GM23338 (cell line): ENCODE measurements around the gene VSTM2B. TPM values are rescaled to one million over a fixed set of nuclear protein-coding genes. Genes with fewer than 3 reads are reported as not detected.

Experiments used
- ATAC-seq: fragments of 200-7000 bp; cut with Tn5 transposase; 3 replicates; pipeline ENCODE4 v1.9.1; 2020
- DNase-seq: peaks from one replicate; pipeline ENCODE4 v3.0.0-alpha.2; 2015; ENCODE audit warnings: low spot score
- H2AFZ ChIP-seq: fragments of 200-600 bp; sonication (generic); 2 replicates; pipeline ENCODE4 v1.8.0; 2016; ENCODE audit warnings: antibody characterized with exemption, mild to moderate bottlenecking, moderate library complexity
- H3F3A ChIP-seq: fragments of 200-600 bp; sonication (generic); replicated peaks from 2 replicates; pipeline ENCODE4 v1.8.0; 2017; ENCODE audit warnings: antibody characterized with exemption, mixed run types, low read depth
- H3K27ac ChIP-seq: fragments of 200-600 bp; sonication (generic); 2 replicates; pipeline ENCODE4 v1.6.1; 2016; ENCODE audit warnings: low read depth
- H3K27me3 ChIP-seq: fragments of 200-600 bp; sonication (generic); 2 replicates; pipeline ENCODE4 v1.8.0; 2016; ENCODE audit warnings: mild to moderate bottlenecking, mixed run types, moderate library complexity; ENCODE audit not compliant: insufficient read depth
- H3K36me3 ChIP-seq: fragments of 200-600 bp; sonication (generic); 2 replicates; pipeline ENCODE4 v1.8.0; 2016; ENCODE audit warnings: mild to moderate bottlenecking; ENCODE audit not compliant: insufficient read depth
- H3K4me1 ChIP-seq: fragments of 200-600 bp; sonication (generic); 2 replicates; pipeline ENCODE4 v1.8.0; 2016; ENCODE audit warnings: mild to moderate bottlenecking, moderate library complexity; ENCODE audit not compliant: insufficient read depth
- H3K4me2 ChIP-seq: fragments of 200-600 bp; sonication (generic); 2 replicates; pipeline ENCODE4 v1.7.1; 2017; ENCODE audit warnings: mixed run types
- H3K4me3 ChIP-seq: fragments of 200-600 bp; sonication (generic); 2 replicates; pipeline ENCODE4 v1.6.1; 2016; ENCODE audit warnings: mixed run types
- H3K79me2 ChIP-seq: fragments of 200-600 bp; sonication (generic); replicated peaks from 2 replicates; pipeline ENCODE4 v1.8.0; 2017; ENCODE audit warnings: mild to moderate bottlenecking; ENCODE audit not compliant: insufficient read depth
- H3K9me2 ChIP-seq: fragments of 200-600 bp; sonication (generic); 2 replicates; pipeline ENCODE4 v1.8.0; 2017; ENCODE audit not compliant: insufficient read depth
- H4K20me1 ChIP-seq: fragments of 200-600 bp; sonication (generic); replicated peaks from 2 replicates; pipeline ENCODE4 v1.8.0; 2017; ENCODE audit warnings: mild to moderate bottlenecking; ENCODE audit not compliant: insufficient read depth
- H3K27ac Mint-ChIP-seq: 2 replicates; pipeline ENCODE4 v1.8.0; 2020; ENCODE audit warnings: inconsistent platforms, mild to moderate bottlenecking, moderate library complexity, mixed read lengths
- H3K27me3 Mint-ChIP-seq: 3 replicates; pipeline ENCODE4 v1.8.0; 2022; ENCODE audit warnings: low read depth, mild to moderate bottlenecking, moderate library complexity, mixed read lengths, inconsistent platforms; ENCODE audit not compliant: insufficient read depth, poor library complexity
- H3K36me3 Mint-ChIP-seq: 3 replicates; pipeline ENCODE4 v1.8.0; 2021; ENCODE audit warnings: low read depth, mild to moderate bottlenecking, inconsistent platforms, moderate library complexity, mixed read lengths
- H3K4me1 Mint-ChIP-seq: 3 replicates; pipeline ENCODE4 v1.8.0; 2020; ENCODE audit warnings: mild to moderate bottlenecking, inconsistent platforms, mixed read lengths
- H3K4me3 Mint-ChIP-seq: 3 replicates; pipeline ENCODE4 v1.8.0; 2021; ENCODE audit warnings: moderate library complexity, mild to moderate bottlenecking, inconsistent platforms, mixed read lengths
- H3K9me3 Mint-ChIP-seq: 3 replicates; pipeline ENCODE4 v1.8.0; 2020; ENCODE audit warnings: moderate library complexity, mild to moderate bottlenecking, inconsistent platforms, mixed read lengths
- CREB1 ChIP-seq: fragments of 250-450 bp; sonication (Bioruptor Pico); IDR thresholded peaks from 2 replicates; pipeline ENCODE4 v1.5.0; 2020; ENCODE audit warnings: low read depth, mild to moderate bottlenecking, moderate library complexity
- EZH2 ChIP-seq: fragments of 200-600 bp; sonication (generic); IDR thresholded peaks from one replicate; pipeline ENCODE4 v1.8.0; 2017; ENCODE audit warnings: antibody characterized with exemption, mild to moderate bottlenecking, low read depth; ENCODE audit not compliant: unreplicated experiment
- EZH2phosphoT487 ChIP-seq: fragments of 200-600 bp; sonication (generic); IDR thresholded peaks from one replicate; pipeline ENCODE4 v1.8.1; 2018; ENCODE audit warnings: antibody characterized with exemption; ENCODE audit not compliant: unreplicated experiment
- JUNB ChIP-seq: IDR thresholded peaks from one replicate; pipeline ENCODE4 v1.6.1; 2016; ENCODE audit warnings: antibody characterized with exemption; ENCODE audit not compliant: unreplicated experiment
- NANOG ChIP-seq: IDR thresholded peaks from 2 replicates; pipeline ENCODE4 v1.6.1; 2016; ENCODE audit warnings: antibody characterized with exemption, borderline replicate concordance
- POLR2AphosphoS5 ChIP-seq: IDR thresholded peaks from 2 replicates; pipeline ENCODE4 v1.6.1; 2016; ENCODE audit warnings: antibody characterized with exemption, low read depth
- STAT1 ChIP-seq: IDR thresholded peaks from one replicate; pipeline ENCODE4 v1.6.1; 2016; ENCODE audit warnings: antibody characterized with exemption; ENCODE audit not compliant: unreplicated experiment
- ZNF114 ChIP-seq: fragments of 250-450 bp; sonication (Bioruptor Pico); IDR thresholded peaks from 2 replicates; pipeline ENCODE4 v1.5.0; 2020; ENCODE audit warnings: mild to moderate bottlenecking, moderate library complexity
- ZNF331 ChIP-seq: fragments of 250-450 bp; sonication (Bioruptor Pico); IDR thresholded peaks from 2 replicates; pipeline ENCODE4 v1.5.0; 2020; ENCODE audit warnings: low read depth, mild to moderate bottlenecking, moderate library complexity
- polyA plus RNA-seq: library from polyadenylated mRNA; unstranded; fragments of >200 nt; fragmentation: Nextera tagmentation; extraction: Ambion mirVana; gene quantifications from 2 replicates; pipeline ENCODE4 v1.2.1, GENCODE V29; 2016
- total RNA-seq: library from RNA; depleted of rRNA; stranded (reverse); fragments of >200 nt; shearing (Covaris generic); gene quantifications from 2 replicates; pipeline ENCODE4 v1.2.3, GENCODE V29; 2014
- TF ChIP-seq, protein P1 (sequence below): IDR thresholded peaks from 2 replicates; pipeline ENCODE4 v1.6.1; 2016; ENCODE audit warnings: antibody characterized with exemption
- TF ChIP-seq, protein P2 (sequence below), 2 experiments: fragments of 200-600 bp in 1 of 2; sonication (generic) in 1 of 2; conservative IDR thresholded peaks; 2 replicates each; pipeline versions ENCODE4 v1.5.1 to v1.6.1; 2016 to 2017; ENCODE audit warnings: antibody characterized with exemption in 2 of 2, low read depth in 2 of 2, mild to moderate bottlenecking in 2 of 2, moderate library complexity in 1 of 2
- TF ChIP-seq, protein P3 (sequence below): IDR thresholded peaks from one replicate; pipeline ENCODE4 v1.6.1; 2018; ENCODE audit warnings: antibody characterized with exemption; ENCODE audit not compliant: unreplicated experiment

The VSTM2B gene
- total and polyA plus RNA-seq, 2 experiments from 2014 or later, result 1.2 to 1.8 TPM

DNA sequence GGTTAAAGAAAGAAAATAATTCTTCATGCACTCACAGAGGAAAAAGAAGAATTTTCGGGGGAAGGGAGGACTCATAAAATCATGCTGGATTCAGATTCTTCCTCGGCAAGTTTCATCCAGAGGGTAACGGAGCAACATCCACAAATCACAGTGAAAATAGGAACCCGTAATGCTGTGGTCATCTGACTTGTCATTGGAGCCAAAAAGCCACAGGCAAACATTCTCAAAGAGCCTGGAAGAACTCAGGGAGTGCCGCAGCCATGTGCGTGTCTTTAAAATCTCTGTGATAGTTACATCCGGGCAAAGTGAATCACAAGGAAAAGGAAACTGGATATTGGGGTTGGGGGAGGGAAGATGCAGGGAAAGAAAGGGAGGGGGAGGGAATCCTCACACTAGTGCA is 33.0 kb upstream of the VSTM2B start:
- Histone ChIP-seq H3K27me3 (no peaks in the 10 kb centered on the region), H3K4me2 (peak overlapping the region; percentile 23; the same call in 1 of the 2 replicates), H2AFZ (peak overlapping the region; percentile 5; the same call in 1 of the 2 replicates), H3K36me3 (no peaks in the 10 kb centered on the region), H4K20me1 (no peaks in the 10 kb centered on the region), H3F3A (no peaks in the 10 kb centered on the region), H3K79me2 (no peaks in the 10 kb centered on the region), H3K4me1 (peaks cover 14% of the 10 kb centered on the region), H3K4me3 (no peak overlapping the region), H3K9me2 (no peaks in the 10 kb centered on the region), H3K27ac (no peak overlapping the region)
- no peak for DNase-seq
- H3K9me3 Mint-ChIP-seq, result no peaks in the 10 kb centered on the region
- TF ChIP-seq ZNF114 (no peak), CREB1 (no peak), EZH2 (no peak), EZH2phosphoT487 (no peak), JUNB (no peak), NANOG (no peak)
- H3K36me3 Mint-ChIP-seq, result no peaks in the 10 kb centered on the region; the same call in 2 of the 3 replicates
- no peak overlapping the region for H3K27ac Mint-ChIP-seq
- peaks cover 21% of the 10 kb centered on the region for H3K4me1 Mint-ChIP-seq
- H3K27me3 Mint-ChIP-seq, result peaks cover 4% of the 10 kb centered on the region
- ATAC-seq, result no peak
- H3K4me3 Mint-ChIP-seq, result no peak overlapping the region

DNA sequence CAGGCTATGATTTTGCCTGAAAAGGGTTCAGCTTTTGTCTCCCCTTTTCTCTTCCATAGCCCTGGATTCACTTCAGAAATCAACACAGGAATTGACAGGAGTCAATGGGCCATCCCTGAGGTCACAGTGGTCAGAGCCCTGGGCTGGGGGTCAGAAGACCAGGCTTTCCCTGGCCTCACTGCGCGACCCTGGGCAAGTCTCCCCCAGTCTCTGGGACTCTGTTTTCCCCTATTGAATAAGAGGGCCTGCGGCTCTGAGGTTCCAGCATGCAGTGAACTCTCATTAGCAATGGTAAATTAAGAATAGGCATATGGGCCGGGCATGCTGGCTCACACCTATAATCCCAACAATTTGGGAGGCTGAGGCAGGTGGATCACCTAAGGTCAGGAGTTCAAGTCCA is 30.7 kb upstream of the VSTM2B start:
- H3K36me3 Mint-ChIP-seq, result no peaks in the 10 kb centered on the region; the same call in 2 of the 3 replicates
- no peak for ATAC-seq
- no peaks in the 10 kb centered on the region for H3F3A ChIP-seq
- no peaks in the 10 kb centered on the region for H4K20me1 ChIP-seq
- DNase-seq, result no peak
- no peak overlapping the region for H2AFZ ChIP-seq
- no peaks in the 10 kb centered on the region for H3K27me3 ChIP-seq
- no peaks in the 10 kb centered on the region for H3K79me2 ChIP-seq
- no peak overlapping the region for H3K27ac Mint-ChIP-seq
- peaks cover 14% of the 10 kb centered on the region for H3K4me1 ChIP-seq
- H3K27ac ChIP-seq, result no peak overlapping the region
- no peak overlapping the region for H3K4me3 ChIP-seq
- H3K4me3 Mint-ChIP-seq, result no peak overlapping the region
- H3K9me3 Mint-ChIP-seq, result no peaks in the 10 kb centered on the region
- no peaks in the 10 kb centered on the region for H3K36me3 ChIP-seq
- peaks cover 5% of the 10 kb centered on the region for H3K27me3 Mint-ChIP-seq
- H3K9me2 ChIP-seq, result no peaks in the 10 kb centered on the region
- peaks cover 21% of the 10 kb centered on the region for H3K4me1 Mint-ChIP-seq
- no peak overlapping the region for H3K4me2 ChIP-seq
- TF ChIP-seq, protein P1, sequence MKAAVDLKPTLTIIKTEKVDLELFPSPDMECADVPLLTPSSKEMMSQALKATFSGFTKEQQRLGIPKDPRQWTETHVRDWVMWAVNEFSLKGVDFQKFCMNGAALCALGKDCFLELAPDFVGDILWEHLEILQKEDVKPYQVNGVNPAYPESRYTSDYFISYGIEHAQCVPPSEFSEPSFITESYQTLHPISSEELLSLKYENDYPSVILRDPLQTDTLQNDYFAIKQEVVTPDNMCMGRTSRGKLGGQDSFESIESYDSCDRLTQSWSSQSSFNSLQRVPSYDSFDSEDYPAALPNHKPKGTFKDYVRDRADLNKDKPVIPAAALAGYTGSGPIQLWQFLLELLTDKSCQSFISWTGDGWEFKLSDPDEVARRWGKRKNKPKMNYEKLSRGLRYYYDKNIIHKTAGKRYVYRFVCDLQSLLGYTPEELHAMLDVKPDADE, result no peak
- TF ChIP-seq, protein P2, sequence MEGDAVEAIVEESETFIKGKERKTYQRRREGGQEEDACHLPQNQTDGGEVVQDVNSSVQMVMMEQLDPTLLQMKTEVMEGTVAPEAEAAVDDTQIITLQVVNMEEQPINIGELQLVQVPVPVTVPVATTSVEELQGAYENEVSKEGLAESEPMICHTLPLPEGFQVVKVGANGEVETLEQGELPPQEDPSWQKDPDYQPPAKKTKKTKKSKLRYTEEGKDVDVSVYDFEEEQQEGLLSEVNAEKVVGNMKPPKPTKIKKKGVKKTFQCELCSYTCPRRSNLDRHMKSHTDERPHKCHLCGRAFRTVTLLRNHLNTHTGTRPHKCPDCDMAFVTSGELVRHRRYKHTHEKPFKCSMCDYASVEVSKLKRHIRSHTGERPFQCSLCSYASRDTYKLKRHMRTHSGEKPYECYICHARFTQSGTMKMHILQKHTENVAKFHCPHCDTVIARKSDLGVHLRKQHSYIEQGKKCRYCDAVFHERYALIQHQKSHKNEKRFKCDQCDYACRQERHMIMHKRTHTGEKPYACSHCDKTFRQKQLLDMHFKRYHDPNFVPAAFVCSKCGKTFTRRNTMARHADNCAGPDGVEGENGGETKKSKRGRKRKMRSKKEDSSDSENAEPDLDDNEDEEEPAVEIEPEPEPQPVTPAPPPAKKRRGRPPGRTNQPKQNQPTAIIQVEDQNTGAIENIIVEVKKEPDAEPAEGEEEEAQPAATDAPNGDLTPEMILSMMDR (conservative IDR thresholded peaks at IDR 0.05; ENCODE audit: low read depth in 2 of 2), result no peak
- TF ChIP-seq EZH2, result no peak
- no peak for TF ChIP-seq NANOG
- TF ChIP-seq ZNF331, result no peak
- no peak for TF ChIP-seq POLR2AphosphoS5
- TF ChIP-seq JUNB, result no peak
- no peak for TF ChIP-seq STAT1
- TF ChIP-seq, protein P3, sequence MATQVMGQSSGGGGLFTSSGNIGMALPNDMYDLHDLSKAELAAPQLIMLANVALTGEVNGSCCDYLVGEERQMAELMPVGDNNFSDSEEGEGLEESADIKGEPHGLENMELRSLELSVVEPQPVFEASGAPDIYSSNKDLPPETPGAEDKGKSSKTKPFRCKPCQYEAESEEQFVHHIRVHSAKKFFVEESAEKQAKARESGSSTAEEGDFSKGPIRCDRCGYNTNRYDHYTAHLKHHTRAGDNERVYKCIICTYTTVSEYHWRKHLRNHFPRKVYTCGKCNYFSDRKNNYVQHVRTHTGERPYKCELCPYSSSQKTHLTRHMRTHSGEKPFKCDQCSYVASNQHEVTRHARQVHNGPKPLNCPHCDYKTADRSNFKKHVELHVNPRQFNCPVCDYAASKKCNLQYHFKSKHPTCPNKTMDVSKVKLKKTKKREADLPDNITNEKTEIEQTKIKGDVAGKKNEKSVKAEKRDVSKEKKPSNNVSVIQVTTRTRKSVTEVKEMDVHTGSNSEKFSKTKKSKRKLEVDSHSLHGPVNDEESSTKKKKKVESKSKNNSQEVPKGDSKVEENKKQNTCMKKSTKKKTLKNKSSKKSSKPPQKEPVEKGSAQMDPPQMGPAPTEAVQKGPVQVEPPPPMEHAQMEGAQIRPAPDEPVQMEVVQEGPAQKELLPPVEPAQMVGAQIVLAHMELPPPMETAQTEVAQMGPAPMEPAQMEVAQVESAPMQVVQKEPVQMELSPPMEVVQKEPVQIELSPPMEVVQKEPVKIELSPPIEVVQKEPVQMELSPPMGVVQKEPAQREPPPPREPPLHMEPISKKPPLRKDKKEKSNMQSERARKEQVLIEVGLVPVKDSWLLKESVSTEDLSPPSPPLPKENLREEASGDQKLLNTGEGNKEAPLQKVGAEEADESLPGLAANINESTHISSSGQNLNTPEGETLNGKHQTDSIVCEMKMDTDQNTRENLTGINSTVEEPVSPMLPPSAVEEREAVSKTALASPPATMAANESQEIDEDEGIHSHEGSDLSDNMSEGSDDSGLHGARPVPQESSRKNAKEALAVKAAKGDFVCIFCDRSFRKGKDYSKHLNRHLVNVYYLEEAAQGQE, result no peak
